ENCODE data around the gene DBET.
"Not testable (repeated sequence)": the region's sequence is repeated elsewhere in the genome, so short reads cannot be mapped to it uniquely, and the experiment has no call there.

DNA sequence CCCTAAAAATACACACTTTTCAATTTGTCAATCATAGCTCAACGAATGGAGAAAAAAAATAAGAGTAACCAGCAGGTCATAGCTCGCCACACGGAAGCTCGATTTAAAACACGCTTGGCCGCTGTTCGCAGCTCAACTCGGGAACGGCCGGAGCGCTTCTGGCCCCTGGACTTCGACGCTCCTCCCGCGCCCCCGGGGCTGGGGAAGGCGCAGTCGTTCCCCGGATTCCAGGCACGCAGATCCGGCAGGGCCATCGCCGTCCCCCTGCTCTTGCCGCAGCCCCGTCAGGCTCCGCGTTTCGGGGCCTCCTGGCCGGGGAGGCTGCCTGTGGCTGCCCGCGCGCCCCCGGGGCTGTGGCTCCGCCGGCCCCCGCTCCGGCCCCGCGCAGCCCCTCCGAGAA, 23.4 kb upstream of the DBET start:
- TF ChIP-seq, protein P1, sequence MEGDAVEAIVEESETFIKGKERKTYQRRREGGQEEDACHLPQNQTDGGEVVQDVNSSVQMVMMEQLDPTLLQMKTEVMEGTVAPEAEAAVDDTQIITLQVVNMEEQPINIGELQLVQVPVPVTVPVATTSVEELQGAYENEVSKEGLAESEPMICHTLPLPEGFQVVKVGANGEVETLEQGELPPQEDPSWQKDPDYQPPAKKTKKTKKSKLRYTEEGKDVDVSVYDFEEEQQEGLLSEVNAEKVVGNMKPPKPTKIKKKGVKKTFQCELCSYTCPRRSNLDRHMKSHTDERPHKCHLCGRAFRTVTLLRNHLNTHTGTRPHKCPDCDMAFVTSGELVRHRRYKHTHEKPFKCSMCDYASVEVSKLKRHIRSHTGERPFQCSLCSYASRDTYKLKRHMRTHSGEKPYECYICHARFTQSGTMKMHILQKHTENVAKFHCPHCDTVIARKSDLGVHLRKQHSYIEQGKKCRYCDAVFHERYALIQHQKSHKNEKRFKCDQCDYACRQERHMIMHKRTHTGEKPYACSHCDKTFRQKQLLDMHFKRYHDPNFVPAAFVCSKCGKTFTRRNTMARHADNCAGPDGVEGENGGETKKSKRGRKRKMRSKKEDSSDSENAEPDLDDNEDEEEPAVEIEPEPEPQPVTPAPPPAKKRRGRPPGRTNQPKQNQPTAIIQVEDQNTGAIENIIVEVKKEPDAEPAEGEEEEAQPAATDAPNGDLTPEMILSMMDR (IDR thresholded peaks at IDR 0.05) = not testable (repeated sequence)
- not testable (repeated sequence) for TF ChIP-seq ZFX (IDR thresholded peaks at IDR 0.05; ENCODE audit: borderline replicate concordance)
